ENCODE measurements around the gene GOPC. TPM values are rescaled to one million over a fixed set of nuclear protein-coding genes. Genes with fewer than 3 reads are reported as not detected.

Gene GOPC
- total RNA-seq, 1 experiment from 2014 or later, result 18.7 TPM

DNA sequence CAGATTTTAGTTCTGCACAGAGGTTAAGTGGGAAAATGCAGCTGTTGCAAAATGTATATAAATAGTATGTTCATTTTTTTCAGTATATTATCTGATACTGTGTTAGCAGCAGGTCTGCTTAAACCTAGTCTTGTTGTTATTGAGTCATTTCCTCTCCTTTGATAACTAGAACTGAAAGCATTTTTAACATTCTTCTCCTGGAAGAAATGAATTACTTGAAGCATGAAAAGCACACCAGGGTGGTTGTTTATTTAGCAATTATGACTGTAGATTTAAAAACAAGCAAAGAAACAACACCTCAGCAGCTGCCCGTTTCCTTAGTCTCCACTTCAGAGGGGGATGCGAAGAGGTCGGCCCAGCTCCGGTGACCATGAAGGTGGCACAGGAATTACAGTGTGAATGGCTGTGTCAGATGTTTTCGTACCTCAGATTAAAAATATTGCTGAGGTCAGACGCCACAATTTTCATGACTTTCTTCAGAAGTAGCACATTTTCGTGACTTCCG lies 53.5 kb downstream of the GOPC start:
- H4K8ac ChIP-seq (replicated peaks; ENCODE audit: insufficient read length, low read depth, low read length), result no peak overlapping the region
- no peak overlapping the region for H3K27ac ChIP-seq (ENCODE audit: insufficient read length, low read depth, low read length)
- no peak overlapping the region for H2BK15ac ChIP-seq (ENCODE audit: low read depth, low read length)
- no peak overlapping the region for H3K9ac ChIP-seq (ENCODE audit: extremely low read depth, insufficient read length, low read length)
- no peaks in the 10 kb centered on the region for H3K27me3 ChIP-seq (ENCODE audit: insufficient read depth, low read length)
- WGBS (ENCODE audit: extremely low coverage, insufficient read length, low lambda C conversion rate), result no CpG with 5 or more reads among the region's 8 CpGs
- no peak overlapping the region for H3K4me3 Mint-ChIP-seq
- no peak overlapping the region for H4K5ac ChIP-seq (ENCODE audit: insufficient read length, low read depth, low read length)
- H2BK12ac ChIP-seq (ENCODE audit: insufficient read length, low read depth, low read length), result no peak overlapping the region
- no peak overlapping the region for H2AK5ac ChIP-seq (ENCODE audit: insufficient read length, low read length)
- peaks cover 4% of the 10 kb centered on the region for H3K23me2 ChIP-seq (ENCODE audit: insufficient read length, low read depth, low read length, poor library complexity, severe bottlenecking)
- no peak overlapping the region for H3K4ac ChIP-seq (ENCODE audit: low read depth, low read length)
- no peak overlapping the region for H2BK120ac ChIP-seq (ENCODE audit: low read depth, low read length, poor library complexity, severe bottlenecking)
- no peak overlapping the region for H3T11ph ChIP-seq (ENCODE audit: low read length)
- no peak overlapping the region for H3K23ac ChIP-seq (ENCODE audit: insufficient read length, low read depth, low read length)
- no peak overlapping the region for H2AFZ ChIP-seq (ENCODE audit: low read length)
- H3K4me1 Mint-ChIP-seq, result peaks cover 12 to 25% of the 10 kb centered on the region in 2 experiments; a peak in 3 of 4 replicates
- no peak overlapping the region for H2BK5ac ChIP-seq (ENCODE audit: insufficient read length, low read length)
- H4K91ac ChIP-seq (ENCODE audit: insufficient read length, low read depth, low read length), result no peak overlapping the region
- no peak overlapping the region for H2BK20ac ChIP-seq (ENCODE audit: low read depth, low read length, poor library complexity, severe bottlenecking)
- no peaks in the 10 kb centered on the region for H3K79me2 ChIP-seq (ENCODE audit: insufficient read depth, low read length)
- peak overlapping the region in 1 of 3 experiments; percentile 32; a peak in 2 of 7 replicates for H3K27ac Mint-ChIP-seq
- DNase-seq, result no peak
- H3K56ac ChIP-seq (ENCODE audit: insufficient read length, low read depth, low read length), result no peak overlapping the region
- H3K4me1 ChIP-seq (ENCODE audit: insufficient read depth, low read length), result peaks cover 17% of the 10 kb centered on the region; the same call in 1 of the 2 replicates
- no peak overlapping the region for H3K4me2 ChIP-seq (ENCODE audit: insufficient read depth, insufficient read length, low read length)
- H4K20me1 ChIP-seq (ENCODE audit: control insufficient read depth, insufficient read depth, insufficient read length), result no peaks in the 10 kb centered on the region
- TF ChIP-seq, protein P1, sequence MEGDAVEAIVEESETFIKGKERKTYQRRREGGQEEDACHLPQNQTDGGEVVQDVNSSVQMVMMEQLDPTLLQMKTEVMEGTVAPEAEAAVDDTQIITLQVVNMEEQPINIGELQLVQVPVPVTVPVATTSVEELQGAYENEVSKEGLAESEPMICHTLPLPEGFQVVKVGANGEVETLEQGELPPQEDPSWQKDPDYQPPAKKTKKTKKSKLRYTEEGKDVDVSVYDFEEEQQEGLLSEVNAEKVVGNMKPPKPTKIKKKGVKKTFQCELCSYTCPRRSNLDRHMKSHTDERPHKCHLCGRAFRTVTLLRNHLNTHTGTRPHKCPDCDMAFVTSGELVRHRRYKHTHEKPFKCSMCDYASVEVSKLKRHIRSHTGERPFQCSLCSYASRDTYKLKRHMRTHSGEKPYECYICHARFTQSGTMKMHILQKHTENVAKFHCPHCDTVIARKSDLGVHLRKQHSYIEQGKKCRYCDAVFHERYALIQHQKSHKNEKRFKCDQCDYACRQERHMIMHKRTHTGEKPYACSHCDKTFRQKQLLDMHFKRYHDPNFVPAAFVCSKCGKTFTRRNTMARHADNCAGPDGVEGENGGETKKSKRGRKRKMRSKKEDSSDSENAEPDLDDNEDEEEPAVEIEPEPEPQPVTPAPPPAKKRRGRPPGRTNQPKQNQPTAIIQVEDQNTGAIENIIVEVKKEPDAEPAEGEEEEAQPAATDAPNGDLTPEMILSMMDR (conservative IDR thresholded peaks at IDR 0.05), result no peak
- H3K36me3 Mint-ChIP-seq (ENCODE audit: insufficient read depth in 1 of 3, low read depth in 3 of 3), result peaks cover 0 to 3% (median 0%) of the 10 kb centered on the region in 3 experiments; a peak in 3 of 7 replicates
- H3K14ac ChIP-seq (ENCODE audit: insufficient read depth, low read length), result no peak overlapping the region
- H3K18ac ChIP-seq (ENCODE audit: insufficient read length, low read depth, low read length), result no peak overlapping the region
- H3K27me3 Mint-ChIP-seq (ENCODE audit: low read depth), result no peaks in the 10 kb centered on the region
- no peaks in the 10 kb centered on the region for H3K9me3 Mint-ChIP-seq
- H3K79me1 ChIP-seq (ENCODE audit: insufficient read depth, low read depth, low read length, poor library complexity, severe bottlenecking), result no peaks in the 10 kb centered on the region
- no peaks in the 10 kb centered on the region for H3K9me3 ChIP-seq (ENCODE audit: control insufficient read depth, low read depth, low read length)

Data from H9 (cell line).